Measurements from ENCODE around the gene ANO2.

Gene ANO2

DNA sequence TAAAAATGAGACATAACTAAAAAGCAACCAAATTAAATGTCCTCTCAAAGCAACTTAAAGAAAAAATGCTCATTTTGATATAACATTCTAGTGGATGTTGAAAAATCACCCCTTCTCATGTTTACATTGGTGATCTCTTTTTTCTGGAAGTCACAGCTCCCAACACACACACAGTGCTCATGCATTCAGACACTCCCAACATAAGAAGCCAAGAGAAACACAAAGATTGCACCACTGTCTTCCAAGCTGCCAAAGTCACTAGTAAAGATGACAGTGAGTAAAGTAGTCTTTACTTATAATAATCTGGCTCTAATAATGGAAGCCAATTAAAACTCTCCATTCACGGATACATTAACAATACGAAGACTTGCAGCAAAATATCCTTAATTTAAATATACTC lies 294.8 kb downstream of the ANO2 start:
- no peak overlapping the region for H3K4me3 ChIP-seq (ENCODE audit: low read length)
- no peak for TF ChIP-seq ZNF274 (IDR thresholded peaks at IDR 0.05; ENCODE audit: low read depth, low read length)

DNA sequence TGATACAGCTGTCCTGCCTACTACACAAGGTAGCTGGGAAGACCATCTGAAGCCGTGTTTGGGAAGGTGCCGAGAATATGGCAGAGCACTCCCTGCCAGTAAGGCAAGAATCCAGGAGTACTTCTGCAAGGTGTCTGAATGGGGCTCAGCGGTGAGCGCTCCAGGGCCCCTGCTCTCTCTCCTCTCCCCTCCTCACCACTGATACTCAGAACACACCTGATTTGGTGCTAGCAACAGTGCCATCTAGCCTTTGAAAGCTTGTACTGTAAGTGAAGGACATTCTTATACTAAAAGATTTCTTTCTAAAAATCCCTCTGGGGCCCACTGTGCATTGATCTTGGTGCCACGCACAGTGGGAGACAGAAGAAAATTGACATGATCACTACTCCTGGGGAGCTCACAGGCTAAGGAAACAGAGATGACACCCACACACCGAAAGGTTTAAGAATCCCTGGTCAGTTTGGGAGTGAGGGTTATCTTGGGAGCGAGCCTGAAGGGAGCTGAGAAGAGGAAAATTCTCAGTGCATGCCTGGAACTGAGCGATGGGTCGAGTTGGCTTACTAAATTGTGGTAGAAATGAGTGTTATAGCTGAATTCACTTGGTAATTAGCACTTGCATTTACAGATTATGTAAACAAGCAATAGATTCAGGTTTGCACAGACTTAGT lies 296.2 kb downstream of the ANO2 start:
- no peak overlapping the region for H3K4me3 ChIP-seq (ENCODE audit: low read length)
- TF ChIP-seq ZNF274 (IDR thresholded peaks at IDR 0.05; ENCODE audit: low read depth, low read length) = no peak

DNA sequence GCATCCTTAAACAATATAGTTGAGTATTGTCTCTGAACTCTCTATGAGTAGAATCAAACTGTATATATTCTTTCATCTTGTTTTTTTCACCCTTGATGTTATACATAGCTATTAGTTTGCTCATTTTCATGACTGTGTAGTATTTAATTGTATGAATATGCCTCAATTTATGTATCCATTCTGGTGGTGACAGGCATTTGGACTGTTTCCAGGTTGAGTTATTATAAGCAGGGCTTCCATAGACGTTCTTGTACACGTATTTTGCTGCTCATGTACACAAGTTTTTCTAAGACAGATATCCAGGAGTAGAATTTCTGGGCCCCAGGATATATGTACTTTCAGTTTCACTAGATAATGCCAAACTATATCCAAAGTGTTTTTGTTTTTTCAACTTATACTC lies 301.8 kb downstream of the ANO2 start:
- TF ChIP-seq ZNF274 (IDR thresholded peaks at IDR 0.05; ENCODE audit: low read depth, low read length) = no peak

DNA sequence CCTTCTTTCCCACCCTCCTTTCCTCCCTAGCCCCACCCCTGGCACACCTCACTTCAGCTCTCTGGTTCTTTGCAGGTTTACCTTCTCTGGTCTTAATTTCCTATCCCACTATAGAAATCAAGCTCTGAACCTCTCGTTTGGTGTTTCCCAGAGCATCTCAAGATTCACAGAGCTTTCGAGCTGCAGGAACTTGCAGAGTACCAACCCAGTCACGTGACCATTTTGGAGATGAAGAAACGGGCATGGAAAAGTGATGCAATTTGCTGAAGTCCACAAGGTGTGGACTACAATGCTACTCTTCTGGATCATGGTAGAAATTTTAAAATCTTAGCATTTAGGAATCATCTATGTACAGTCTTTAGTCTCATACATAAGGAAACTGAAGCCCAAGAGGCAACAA lies 307.4 kb downstream of the ANO2 start:
- no peak for TF ChIP-seq ZNF274 (IDR thresholded peaks at IDR 0.05; ENCODE audit: low read depth, low read length)
- no peak overlapping the region for H3K4me3 ChIP-seq (ENCODE audit: low read length)

More for the DNA sequence above, 301.8 kb downstream of the ANO2 start:
- H3K4me3 ChIP-seq (ENCODE audit: low read length) = no peak overlapping the region

DNA sequence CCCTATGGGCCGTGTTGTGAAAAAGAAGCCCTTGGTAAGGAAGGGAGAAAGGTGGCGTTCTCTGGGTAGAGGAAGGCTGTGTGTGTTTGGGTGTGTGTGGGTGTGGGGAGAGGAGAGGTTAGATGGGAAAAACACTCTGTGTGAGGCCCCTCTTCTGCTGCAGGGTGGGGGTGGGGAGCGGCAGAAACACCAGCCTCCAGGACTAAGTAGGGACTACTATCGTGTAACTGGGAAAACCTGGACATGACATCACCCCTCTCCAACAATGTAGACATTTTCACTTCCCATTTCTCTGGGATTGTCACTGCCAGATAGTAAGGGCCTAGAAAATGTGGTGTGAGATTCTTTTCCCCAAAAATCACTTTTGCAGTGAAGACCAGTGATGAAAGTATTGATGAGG lies 308.2 kb downstream of the ANO2 start:
- TF ChIP-seq ZNF274 (IDR thresholded peaks at IDR 0.05; ENCODE audit: low read depth, low read length) = no peak
- no peak overlapping the region for H3K4me3 ChIP-seq (ENCODE audit: low read length)

DNA sequence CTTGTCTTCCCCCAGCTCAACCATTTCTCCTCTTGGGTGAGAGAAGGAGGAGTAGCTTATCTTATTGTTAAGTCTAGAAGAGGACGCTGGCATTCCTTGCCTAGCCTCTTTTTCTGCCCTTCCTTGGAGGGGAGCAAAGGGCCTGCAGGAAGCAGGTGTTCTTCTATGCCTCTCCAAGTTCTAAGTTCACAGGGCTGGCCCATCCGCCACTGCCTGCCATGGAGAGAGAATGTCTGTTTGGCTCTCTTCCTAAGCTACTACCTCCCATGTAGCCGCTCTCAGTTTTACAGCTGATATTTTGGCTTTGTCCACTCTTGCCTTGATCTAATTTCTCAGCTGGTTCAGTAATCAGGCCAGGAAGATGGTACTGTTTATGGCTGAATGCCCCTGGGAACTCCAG lies 312.0 kb downstream of the ANO2 start:
- no peak for TF ChIP-seq ZNF274 (IDR thresholded peaks at IDR 0.05; ENCODE audit: low read depth, low read length)
- H3K4me3 ChIP-seq (ENCODE audit: low read length) = no peak overlapping the region

DNA sequence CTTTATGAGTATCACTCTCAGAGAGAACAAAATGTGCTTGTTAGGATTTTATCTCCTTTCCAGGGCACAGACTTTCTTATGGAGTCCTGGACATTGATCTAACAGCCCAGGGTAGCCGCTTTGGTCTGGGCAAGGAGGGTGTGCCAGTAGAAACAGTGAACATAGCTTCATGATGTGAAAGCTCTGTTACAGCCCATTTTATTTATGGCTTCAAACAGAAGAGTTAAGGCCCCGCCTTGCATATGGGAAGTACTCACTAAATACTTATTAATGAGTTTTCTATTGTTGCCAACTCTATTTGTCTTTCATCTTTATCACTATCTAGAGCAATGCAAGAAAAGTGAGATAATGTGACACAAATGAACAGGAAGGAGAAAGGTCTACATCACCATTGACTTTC lies 312.6 kb downstream of the ANO2 start:
- TF ChIP-seq ZNF274 (IDR thresholded peaks at IDR 0.05; ENCODE audit: low read depth, low read length) = no peak
- no peak overlapping the region for H3K4me3 ChIP-seq (ENCODE audit: low read length)

DNA sequence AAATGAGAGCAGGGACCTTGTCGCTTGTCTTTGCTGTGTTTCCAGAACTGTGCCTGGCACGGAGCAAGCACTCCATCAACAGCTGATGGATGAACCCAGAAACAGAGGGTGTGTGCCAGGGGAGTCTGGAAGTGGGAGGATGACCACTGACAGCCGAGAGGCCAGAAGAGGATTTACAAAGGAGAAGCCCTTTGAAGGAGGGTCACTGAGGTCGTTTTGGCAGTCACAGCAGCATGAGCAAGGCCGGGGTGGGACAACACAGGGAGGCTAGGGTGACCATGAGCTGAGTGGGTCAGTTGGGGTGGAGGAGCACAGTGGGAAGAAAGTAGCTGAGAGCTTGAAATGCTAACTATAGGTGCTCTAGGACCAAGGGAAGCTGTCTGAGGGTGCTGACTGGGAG lies 313.6 kb downstream of the ANO2 start:
- TF ChIP-seq ZNF274 (IDR thresholded peaks at IDR 0.05; ENCODE audit: low read depth, low read length) = no peak
- no peak overlapping the region for H3K4me3 ChIP-seq (ENCODE audit: low read length)

DNA sequence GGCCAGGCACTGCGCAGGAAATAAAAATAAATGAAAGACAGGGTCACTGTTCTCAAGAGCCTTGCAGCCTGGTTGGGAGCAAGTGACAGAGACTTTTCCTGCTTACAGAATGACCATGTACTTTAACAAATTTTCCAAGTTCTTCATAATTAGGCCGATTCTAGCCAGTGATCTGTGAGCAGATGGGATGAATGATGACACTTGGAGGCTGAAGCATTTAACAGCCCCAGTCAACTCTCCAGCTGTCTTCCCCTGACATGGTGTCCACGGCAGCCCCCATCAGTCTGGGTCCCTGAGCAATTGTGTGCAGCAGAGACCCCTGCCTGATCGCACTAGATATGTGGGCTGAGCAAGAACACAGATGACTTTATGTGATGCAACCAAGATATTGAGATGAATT lies 314.3 kb downstream of the ANO2 start:
- no peak overlapping the region for H3K4me3 ChIP-seq (ENCODE audit: low read length)
- TF ChIP-seq ZNF274 (IDR thresholded peaks at IDR 0.05; ENCODE audit: low read depth, low read length) = no peak

DNA sequence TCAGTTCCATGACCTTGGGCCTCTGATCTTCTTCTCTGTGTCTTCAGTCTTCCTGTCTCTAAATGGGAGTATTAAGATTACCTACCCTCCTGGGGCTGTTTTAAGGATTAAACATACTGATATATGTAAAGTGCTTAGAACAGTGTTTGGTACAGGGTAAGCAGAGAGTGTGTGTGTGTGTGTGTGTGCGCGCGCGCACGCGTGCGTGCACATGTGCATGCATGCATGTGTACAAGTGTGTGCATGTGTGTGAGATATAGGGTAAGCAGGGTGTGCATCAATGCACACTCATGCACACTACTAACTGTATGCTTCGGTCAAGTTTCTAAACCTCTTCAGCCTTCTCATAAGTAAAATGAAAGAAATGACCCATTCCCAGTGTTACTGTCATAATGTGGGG lies 316.6 kb downstream of the ANO2 start:
- H3K4me3 ChIP-seq (ENCODE audit: low read length) = no peak overlapping the region
- TF ChIP-seq ZNF274 (IDR thresholded peaks at IDR 0.05; ENCODE audit: low read depth, low read length) = no peak

DNA sequence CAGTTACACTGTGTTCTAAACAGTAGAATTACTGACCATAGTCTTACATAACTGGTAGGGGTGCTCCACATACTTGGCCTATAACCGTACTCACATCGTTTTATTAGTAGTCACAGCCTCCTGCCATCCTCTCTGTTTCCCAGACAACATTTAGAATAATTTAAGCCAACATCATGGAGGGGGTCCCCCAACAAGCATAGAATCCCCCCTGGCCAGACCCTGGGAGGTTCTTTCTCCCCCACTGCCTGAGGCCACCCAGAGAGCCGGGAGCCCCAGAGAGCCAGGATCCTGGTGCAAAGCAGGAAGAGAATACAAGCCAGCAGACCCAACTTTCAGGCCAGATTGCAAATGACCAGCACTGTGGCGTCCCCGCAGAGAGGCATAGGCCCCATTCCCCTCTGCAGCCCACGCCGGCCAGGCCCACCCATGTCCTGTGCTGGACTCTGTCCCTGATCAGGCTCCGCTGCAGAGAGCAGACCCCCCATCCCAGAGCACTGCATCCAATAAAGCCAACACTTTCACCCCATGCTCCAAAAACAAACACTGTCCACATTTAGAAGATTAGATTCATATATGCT lies 317.9 kb downstream of the ANO2 start:
- no peak for TF ChIP-seq ZNF274 (IDR thresholded peaks at IDR 0.05; ENCODE audit: low read depth, low read length)
- no peak overlapping the region for H3K4me3 ChIP-seq (ENCODE audit: low read length)

DNA sequence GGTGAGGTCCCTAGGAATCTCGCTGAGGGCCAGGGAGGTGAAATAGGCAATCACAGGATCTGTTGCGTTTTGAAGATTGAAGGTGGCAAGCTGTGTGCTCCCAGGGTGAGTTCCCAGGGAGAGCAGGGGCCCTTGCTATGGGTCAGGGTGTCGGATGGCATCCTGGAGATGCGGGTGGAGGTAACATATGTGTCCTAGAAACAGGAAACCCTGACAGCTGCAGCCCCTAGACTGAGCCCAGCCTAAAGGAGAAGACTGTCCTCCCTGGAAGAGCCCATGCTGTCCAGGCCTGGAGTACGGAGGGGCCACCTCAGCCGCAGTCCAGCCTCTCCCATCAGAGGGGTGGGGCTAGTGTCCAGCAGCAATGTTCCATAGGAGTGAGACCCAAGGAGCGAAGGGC lies 318.9 kb downstream of the ANO2 start:
- no peak overlapping the region for H3K4me3 ChIP-seq (ENCODE audit: low read length)
- no peak for TF ChIP-seq ZNF274 (IDR thresholded peaks at IDR 0.05; ENCODE audit: low read depth, low read length)

DNA sequence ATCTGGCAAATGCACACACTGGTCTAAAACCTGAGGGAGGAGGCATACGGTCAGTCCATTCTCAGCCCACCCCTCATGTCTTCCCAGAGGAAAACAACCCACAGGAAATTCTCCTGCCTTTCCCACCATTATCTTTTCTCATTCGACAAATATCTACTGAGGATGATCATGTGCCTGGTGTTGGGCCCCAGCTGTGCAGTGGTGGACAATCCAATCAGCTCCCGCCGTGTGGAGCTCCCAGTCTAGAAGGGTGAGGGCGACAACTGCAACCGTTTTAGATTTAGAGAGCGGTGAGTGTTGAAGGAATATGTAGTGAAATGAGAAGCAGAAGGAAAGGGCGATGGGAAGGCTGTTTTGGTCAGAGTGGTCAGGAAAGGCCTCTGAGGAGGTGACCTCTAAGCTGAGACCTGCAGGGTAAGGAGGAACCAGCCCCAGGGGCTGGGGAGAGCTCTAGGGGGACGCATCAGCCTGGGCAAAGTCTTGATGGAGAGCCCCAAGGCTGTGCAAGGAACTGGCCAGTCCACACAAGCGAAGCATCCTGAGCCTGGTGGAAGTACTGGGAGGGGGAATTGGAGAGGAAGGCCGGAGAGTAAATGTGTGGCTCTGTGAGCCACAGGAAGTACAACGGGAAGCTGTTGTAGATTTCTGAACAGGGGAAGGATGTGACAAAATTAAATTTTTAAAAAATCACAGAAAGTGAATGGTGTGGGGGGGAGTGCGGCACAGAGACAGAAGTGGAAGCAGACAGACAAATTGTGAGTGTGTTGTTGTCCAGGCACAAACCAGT lies 320.4 kb downstream of the ANO2 start:
- no peak overlapping the region for H3K4me3 ChIP-seq (ENCODE audit: low read length)
- no peak for TF ChIP-seq ZNF274 (IDR thresholded peaks at IDR 0.05; ENCODE audit: low read depth, low read length)

DNA sequence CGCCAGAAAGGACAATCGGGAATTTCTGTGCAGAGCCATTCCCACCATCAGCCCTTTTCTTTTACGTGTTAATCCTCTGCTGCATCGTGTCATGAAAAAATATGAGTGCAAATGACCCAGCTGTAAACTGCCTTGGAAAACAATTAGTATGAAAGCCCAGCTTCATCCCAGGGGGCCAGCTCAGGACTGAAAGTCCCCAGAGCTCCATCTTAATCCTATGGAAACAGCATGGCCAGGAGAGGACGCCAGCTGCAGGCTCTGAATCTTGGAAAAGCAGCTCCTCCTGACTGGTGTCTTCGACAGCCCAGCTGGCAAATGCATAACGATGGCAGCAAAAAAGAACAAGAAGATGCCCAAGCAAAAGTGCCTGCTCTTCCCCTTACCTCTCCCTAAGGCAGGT lies 321.6 kb downstream of the ANO2 start:
- TF ChIP-seq ZNF274 (IDR thresholded peaks at IDR 0.05; ENCODE audit: low read depth, low read length) = no peak
- H3K4me3 ChIP-seq (ENCODE audit: low read length) = no peak overlapping the region

DNA sequence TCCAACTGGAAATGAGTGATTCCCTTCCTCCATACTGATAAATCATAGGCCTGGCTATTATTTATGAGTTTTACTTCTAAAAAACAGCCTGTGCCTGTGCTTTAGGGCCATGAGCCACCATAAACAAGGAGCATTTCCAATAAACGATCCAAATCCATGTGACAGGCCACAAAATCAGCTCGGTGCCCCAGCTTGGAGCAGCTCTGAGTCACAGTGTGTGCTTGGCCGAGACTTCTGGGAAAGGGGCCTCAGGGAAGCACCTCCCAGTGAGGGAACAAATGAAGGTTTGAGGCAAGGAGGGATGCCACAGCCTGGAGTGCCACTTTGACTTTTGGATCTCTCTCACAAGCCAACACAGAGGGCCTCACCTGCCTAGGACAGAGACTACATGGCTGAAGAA lies 322.8 kb downstream of the ANO2 start:
- no peak overlapping the region for H3K4me3 ChIP-seq (ENCODE audit: low read length)
- no peak for TF ChIP-seq ZNF274 (IDR thresholded peaks at IDR 0.05; ENCODE audit: low read depth, low read length)
